ENCODE measurements around the gene CHST4.
"Not testable (repeated sequence)": the region's sequence is repeated elsewhere in the genome, so short reads cannot be mapped to it uniquely, and the experiment has no call there.

The CHST4 gene

DNA sequence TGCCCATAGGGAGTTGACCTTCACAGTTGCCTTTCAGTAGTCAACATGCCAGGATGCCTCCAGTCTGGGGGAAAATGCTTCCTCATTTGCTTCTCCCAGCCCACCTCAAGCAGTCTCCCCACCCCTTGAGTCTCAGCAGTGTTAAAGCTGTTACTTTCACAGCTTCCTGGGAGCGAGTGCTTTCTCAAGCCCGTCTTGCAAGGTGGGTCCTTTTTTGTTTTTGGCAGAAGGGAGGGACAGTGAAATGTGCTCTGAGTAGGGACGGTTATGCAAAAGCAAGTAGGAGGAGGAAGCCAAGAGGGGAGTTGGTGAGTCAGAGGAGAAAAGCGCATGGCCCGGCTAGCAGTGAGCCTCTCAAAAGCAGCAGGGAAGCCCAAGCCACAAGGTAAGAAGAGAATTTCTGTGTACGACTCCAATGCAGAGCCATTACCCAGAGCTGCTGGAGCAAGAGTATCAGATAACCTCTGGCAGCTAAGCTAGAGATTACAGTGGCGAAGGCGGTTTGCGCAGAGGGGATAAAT is at the start of gene CHST4:
TSS of gene CHST4 (plus strand) at position 316 of the 521 bp plus-strand sequence. CDS start 10,252 bp downstream, outside the sequence.
- no peak for DNase-seq

DNA sequence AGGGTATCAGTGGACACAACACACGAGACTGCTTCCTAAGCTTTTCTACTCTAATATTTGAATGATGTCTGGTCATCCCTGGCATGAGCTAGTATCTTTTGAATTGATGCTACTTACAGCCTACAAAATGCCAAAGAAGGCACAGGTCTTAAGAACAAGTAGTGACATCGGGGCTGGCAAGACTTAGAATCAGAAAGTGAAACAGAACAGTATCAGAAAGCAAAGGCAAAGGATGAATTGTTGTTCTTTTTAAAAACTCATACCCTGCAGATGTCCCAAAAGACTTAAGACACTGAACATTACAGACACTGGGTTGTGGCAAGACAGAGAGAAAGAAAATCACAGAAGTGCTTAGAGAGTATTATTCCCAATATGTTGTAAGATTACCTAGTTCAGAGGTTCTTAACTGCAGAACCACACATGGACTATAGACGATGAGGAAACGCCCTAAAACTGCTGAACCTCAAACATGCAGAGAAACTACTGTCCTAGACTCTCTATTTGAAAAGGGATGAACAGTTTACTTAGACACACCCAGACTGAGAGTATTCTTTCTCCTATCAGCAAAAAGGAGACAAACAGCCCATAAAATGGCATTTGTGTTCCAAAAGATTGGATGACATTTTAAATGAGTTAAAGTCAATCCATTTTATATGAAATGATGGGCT is 49.6 kb upstream of the CHST4 start:
- DNase-seq, result no peak

- DNase-seq, result no peak
These were observed 46.8 kb upstream of the CHST4 start for GRCh38 chr16:71479420-71479819.

- DNase-seq, result no peak
These were observed 45.3 kb upstream of the CHST4 start for GRCh38 chr16:71480956-71481355.

DNA sequence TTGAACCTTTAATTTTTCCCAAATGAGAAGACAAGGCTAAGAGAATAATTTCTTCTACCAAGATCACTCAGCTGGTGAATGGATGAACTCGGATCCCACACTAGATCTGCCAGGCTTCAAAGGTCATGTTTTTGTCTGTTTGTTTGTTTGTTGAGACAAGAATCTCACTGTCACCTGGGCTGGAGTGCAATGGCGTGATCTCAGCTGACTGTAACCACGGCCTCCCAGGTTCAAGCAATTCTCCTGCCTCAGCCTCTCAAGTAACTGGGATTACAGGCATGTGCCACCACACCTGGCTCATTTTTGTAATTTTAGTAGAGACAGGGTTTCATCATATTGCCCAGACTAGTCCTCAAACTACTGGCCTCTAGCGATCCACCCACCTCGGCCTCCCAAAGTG is 43.7 kb upstream of the CHST4 start:
- DNase-seq, result no peak

DNA sequence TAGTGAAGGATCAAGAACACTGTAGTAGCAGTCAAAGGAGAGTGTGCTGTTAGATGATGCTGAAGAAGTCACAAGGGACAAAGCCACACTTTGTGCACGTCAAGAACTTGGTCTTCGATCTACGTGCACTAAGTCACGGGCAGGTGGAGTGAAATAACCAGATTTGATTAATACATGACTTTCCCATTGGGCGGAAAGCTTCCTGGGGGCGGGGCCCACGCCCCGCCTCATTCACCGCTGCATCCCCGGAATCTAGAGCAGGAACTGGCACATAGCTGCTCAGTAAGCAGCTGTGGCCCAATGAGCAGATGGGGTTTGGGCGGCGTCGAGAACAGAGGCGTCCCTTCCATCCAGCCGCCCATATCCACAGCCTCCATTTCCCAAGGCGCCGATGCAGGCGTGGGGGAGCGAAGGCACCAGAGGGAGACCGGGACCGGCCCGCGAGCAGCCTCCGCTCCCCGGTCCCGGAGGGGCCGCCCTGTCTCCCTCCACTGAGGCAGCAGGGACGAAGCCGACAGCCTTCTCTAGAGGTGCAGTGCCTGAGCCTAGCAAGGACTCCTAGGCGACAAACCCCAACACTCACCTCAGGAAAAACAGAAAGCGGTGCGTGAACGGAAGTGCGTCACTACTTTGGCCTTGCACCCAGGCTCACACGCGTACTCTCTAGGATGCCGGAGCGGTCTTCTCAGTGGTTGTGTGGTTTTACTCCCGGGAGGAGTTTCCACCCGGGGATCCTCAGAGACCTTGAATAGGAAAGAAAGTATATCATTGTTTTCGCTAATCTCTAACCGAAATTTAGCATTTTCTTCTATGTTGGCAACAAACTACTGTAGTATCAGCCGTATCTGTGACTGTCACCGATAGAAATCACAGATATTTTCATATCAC is 42.0 kb upstream of the CHST4 start:
- peak; percentile 29 for DNase-seq

GRCh38 chr16:71489122-71489521 is 37.1 kb upstream of the CHST4 start, which contains the start of gene ZNF19:
ZNF19 (minus strand) TSS chr16:71489324; CDS start chr16:71482114, 7,210 bp downstream.
- DNase-seq, result no peak

DNA sequence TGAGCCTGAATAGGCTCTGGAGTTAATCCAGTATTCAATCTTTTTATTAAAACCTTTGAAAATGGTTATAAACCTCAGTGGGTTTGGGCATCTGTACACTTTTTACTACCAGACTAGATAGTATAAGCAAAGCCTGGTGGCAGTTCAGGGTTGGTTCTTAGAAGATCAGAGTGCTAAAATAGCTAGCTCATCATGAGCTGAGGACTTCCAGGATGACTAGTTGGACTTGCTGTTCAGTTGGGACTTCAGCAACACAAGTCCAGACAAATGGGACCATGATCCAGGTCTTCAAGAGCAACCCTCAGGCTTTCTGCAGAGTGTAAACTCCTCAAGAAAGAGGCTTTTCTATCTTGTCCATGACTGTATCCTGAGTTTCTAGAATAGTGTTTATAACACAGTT is 35.9 kb upstream of the CHST4 start:
- no peak for DNase-seq

GRCh38 chr16:71491054-71491453 is 35.2 kb upstream of the CHST4 start:
- no peak for DNase-seq

GRCh38 chr16:71492786-71493185 is 33.4 kb upstream of the CHST4 start:
- no peak for DNase-seq

DNA sequence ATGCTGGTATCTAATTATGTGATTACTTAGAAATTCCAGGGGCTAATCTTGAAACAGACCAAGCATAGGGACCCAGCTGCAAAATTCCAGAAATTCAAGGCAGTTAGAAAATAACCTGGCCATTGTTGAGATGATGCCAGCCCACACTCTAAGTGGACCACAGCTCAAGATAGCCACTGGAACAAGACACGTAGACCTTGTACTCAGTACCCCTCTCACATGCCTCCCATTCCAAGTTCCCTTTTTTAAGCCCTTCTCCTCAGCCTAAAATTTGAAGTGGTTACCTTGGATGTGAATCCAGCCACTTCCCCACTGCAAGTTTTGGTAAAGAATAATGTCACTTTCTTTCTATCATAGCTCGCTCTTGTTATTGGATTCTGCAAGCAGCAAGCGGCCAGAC is 33.0 kb upstream of the CHST4 start:
- DNase-seq, result no peak

GRCh38 chr16:71498031-71498430 is 28.2 kb upstream of the CHST4 start:
- DNase-seq, result no peak

GRCh38 chr16:71499775-71500364 is 26.4 kb upstream of the CHST4 start:
- DNase-seq, result no peak

DNA sequence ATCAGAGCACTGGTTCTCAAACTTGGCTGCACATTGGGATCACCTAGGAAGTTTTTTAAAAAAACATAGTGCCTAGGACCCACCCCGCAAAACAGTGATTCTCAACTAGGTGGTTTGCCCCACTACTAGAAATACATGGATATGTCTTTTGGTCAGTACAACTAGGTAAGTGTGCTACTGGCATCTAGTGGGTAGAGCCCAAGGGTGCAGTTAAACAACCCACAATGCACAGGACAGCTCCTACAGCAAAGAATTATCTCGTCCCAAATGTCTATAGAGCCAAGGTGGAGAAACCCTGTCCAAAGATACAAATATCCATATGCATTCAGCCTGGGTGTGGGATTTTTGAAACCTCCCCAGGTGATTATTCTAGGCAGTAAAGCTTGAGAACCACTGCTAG is 25.3 kb upstream of the CHST4 start:
- DNase-seq, result no peak

GRCh38 chr16:71501547-71501946 is 24.7 kb upstream of the CHST4 start:
- no peak for DNase-seq

GRCh38 chr16:71504051-71504450 is 22.2 kb upstream of the CHST4 start:
- not testable (repeated sequence) for DNase-seq

DNA sequence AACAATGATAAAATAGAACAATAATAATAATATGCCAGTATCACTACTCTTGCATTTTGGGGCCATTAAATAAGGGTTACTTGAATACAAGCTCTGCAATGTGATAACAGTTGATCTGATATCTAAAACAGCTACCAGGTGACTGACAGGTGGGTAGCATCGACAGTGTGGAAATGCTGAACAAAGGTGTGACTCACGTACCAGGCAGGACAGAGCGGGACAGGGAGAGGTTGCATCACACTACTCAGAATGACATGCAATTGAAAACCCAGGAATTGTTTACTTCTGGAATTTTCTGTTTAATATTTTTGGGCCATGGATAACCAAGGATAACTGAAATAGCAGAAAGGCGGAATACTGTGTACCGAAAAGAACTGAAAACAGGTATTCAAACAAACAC is 21.3 kb upstream of the CHST4 start:
- DNase-seq, result no peak

- no peak for DNase-seq
These were observed 19.2 kb upstream of the CHST4 start for GRCh38 chr16:71507061-71507460.

GRCh38 chr16:71513302-71513701 is 12.9 kb upstream of the CHST4 start:
- DNase-seq, result no peak

GRCh38 chr16:71514476-71514875 is 11.8 kb upstream of the CHST4 start:
- DNase-seq, result no peak

- no peak for DNase-seq
These were observed 11.2 kb upstream of the CHST4 start for GRCh38 chr16:71515026-71515425.

- DNase-seq, result no peak
These were observed 5.7 kb upstream of the CHST4 start for GRCh38 chr16:71520550-71520949.
